ENCODE data around the gene PHACTR3.
A peak's percentile ranks its signal among the peaks of the same experiment; 100 is the strongest.

The PHACTR3 gene

DNA sequence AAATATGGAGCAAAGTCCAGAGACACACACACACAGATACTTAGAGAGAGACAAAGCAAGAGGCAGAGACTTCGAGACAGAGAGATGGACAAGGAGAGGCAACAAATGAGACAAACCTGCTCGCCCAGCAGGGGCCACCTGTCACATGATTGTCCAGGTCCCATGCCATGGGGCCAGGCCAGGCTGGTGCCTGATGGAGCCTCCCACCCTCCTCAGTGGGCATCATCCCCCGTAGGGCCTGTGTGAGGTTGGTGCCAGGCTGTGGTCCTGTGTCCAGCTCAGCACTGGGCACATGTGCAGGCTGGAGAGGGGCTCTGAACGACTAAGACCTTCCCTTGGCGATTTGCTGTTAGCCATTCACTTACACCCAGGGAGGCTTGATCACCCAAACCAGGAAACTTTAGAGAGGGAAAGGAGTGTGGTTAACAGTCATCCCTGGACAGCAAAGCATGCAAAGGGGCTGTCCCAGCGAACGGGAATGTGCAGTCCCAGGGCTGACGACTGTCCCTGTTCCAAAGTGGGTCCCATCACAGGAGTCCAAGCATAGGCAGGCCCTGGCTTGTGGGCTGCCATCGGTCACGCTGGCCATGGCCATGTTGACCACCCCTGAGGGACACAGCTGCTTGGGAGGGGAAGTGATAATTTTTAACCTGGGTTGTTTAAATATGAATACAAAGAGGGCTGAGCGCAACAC lies 38.4 kb upstream of the PHACTR3 start:
- Histone ChIP-seq H3K36me3 (ENCODE audit: control insufficient read depth, insufficient read depth, low read length) (no peaks in the 10 kb centered on the region), H3K4me3 (ENCODE audit: insufficient read depth, low read depth, low read length) (no peak overlapping the region), H3K27me3 (ENCODE audit: control insufficient read depth, insufficient read depth, low read length, poor library complexity, severe bottlenecking) (peaks cover 24% of the 10 kb centered on the region), H3K4me1 (ENCODE audit: control insufficient read depth, insufficient read depth, low read length) (no peaks in the 10 kb centered on the region), H3K9me3 (ENCODE audit: control insufficient read depth, low read length) (no peaks in the 10 kb centered on the region), H3K27ac (ENCODE audit: insufficient read depth, low read depth, low read length, poor library complexity, severe bottlenecking) (no peak overlapping the region)
- 80 to 84% methylated on average over 11 of the region's 11 CpGs for WGBS, 2 experiments

DNA sequence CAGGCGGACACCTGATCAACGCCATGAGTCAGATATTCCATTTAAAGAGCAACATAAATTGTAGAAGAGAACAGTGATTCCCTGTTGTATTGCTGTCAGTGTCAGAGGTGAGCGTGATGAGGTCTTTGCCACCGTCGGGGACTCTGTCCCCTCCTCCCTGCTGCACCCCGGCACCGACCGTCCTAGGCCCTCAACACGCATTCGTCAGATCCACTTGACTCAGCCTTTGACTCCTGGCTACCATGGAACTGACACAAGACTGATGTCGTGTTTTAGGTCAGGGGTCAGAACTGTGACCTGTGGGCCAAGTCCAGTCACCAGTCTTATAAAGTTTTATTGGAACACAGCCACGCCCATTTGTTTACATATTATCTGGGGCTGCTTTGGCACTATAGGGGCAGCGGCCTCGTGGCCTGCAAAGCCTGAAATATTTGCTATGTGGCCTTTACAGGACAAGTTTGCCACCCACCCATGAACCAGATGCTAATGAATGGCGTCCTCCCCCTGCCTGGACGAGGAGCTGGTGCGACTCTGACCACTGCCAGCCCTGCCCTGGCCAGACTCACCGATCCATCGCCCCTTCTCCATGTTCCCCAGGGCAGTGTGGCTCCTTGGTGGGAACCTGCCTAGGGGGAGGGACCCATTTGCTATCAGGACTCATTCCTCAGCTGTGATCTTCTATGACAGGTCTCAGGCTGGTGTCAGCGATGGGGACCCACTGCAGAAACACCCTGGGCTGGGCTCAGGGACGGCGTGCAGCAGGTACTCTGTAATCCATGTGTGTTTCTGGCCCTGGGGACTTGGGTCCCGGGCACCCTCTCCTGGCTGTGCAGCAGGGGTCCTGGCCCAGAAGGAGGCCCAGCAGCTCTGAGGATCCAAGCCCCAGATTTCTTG lies 37.5 kb upstream of the PHACTR3 start:
- Histone ChIP-seq H3K9me3 (ENCODE audit: control insufficient read depth, low read length) (no peaks in the 10 kb centered on the region), H3K27me3 (ENCODE audit: control insufficient read depth, insufficient read depth, low read length, poor library complexity, severe bottlenecking) (peaks cover 21% of the 10 kb centered on the region), H3K36me3 (ENCODE audit: control insufficient read depth, insufficient read depth, low read length) (no peaks in the 10 kb centered on the region), H3K27ac (ENCODE audit: insufficient read depth, low read depth, low read length, poor library complexity, severe bottlenecking) (no peak overlapping the region), H3K4me3 (ENCODE audit: insufficient read depth, low read depth, low read length) (no peak overlapping the region), H3K4me1 (ENCODE audit: control insufficient read depth, insufficient read depth, low read length) (no peaks in the 10 kb centered on the region)
- WGBS, 2 experiments: 89 to 90% methylated on average over 23 of the region's 23 CpGs

DNA sequence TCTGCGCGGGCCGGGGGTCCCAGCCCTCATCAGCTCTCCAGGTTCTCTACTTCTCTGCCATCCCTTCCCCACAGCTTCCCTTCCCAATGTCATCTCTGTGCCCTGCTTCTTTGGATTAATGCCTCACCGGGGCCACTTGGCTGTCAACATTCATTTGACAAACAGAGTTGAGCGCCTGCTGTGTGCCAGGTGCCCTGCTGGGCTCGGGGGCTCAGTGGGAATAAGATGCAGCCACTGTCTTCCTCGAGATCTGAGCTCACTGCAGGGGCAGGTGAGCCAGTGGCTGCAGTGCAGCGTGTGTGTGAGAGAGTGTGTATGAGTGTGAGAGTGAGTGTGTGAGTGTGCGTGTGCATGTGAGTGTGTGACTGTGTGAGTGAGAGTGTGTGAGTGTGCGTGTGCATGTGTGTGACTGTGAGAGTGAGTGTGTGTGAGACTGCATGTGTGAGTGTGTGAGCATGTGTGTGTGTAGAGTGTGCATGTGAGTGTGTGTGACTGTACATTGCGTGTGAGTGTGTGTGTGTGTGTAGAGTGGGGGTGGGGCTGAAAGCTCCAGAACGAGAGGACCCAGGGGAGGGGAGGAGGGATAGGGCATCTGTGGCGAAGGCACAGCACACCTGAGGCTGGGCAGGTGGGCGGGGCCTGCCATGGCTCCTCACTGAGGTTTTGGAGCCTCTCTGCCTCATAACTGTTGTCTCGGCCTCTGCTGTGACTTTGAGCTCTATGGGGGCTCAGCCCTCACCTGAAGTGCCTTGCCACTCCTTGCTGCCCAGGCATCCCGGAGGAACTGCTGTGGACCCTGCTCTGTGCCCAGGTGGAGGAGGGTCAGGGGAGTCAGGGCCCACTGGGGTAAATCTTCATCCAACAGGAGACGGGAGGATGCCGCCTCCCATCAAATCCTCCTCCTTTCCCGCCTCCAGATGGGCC lies 36.5 kb upstream of the PHACTR3 start:
- no peak overlapping the region for H3K4me3 ChIP-seq (ENCODE audit: insufficient read depth, low read depth, low read length)
- H3K9me3 ChIP-seq (ENCODE audit: control insufficient read depth, low read length): no peaks in the 10 kb centered on the region
- H3K27me3 ChIP-seq (ENCODE audit: control insufficient read depth, insufficient read depth, low read length, poor library complexity, severe bottlenecking): peaks cover 30% of the 10 kb centered on the region
- no peaks in the 10 kb centered on the region for H3K36me3 ChIP-seq (ENCODE audit: control insufficient read depth, insufficient read depth, low read length)
- no peaks in the 10 kb centered on the region for H3K4me1 ChIP-seq (ENCODE audit: control insufficient read depth, insufficient read depth, low read length)
- no peak overlapping the region for H3K27ac ChIP-seq (ENCODE audit: insufficient read depth, low read depth, low read length, poor library complexity, severe bottlenecking)
- 80% methylated on average over 19 of the region's 19 CpGs for WGBS, 2 experiments

DNA sequence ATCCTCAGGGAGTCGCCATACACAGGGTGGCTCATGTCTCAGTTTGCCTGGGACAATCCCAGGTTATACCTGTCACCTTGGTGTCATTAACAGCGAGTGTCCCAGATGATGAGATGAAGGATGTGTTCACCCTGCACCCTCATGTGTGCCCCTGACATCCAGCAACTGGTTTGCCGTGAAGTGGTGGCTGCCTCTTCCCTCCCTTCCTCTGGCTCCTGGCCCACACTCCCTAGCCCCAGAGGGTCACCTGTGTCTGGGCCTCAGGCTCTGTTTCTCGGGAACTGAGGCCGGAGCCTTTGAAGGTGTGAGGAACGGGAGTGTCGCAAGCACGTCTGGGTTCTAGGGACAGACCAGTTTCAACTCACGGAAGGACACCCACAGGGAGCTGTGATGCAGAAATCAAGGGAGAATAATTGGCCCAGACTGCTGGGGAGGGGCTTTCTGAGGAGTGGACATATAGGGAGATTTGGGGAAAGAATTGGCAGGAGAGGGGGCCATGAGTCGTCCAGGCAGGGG lies 35.8 kb upstream of the PHACTR3 start:
- no peak overlapping the region for H3K4me3 ChIP-seq (ENCODE audit: insufficient read depth, low read depth, low read length)
- no peak overlapping the region for H3K27ac ChIP-seq (ENCODE audit: insufficient read depth, low read depth, low read length, poor library complexity, severe bottlenecking)
- H3K4me1 ChIP-seq (ENCODE audit: control insufficient read depth, insufficient read depth, low read length): no peaks in the 10 kb centered on the region
- H3K27me3 ChIP-seq (ENCODE audit: control insufficient read depth, insufficient read depth, low read length, poor library complexity, severe bottlenecking): peaks cover 34% of the 10 kb centered on the region
- WGBS, 2 experiments: 77% methylated on average over 10 of the region's 10 CpGs
- H3K36me3 ChIP-seq (ENCODE audit: control insufficient read depth, insufficient read depth, low read length): no peaks in the 10 kb centered on the region
- no peaks in the 10 kb centered on the region for H3K9me3 ChIP-seq (ENCODE audit: control insufficient read depth, low read length)

DNA sequence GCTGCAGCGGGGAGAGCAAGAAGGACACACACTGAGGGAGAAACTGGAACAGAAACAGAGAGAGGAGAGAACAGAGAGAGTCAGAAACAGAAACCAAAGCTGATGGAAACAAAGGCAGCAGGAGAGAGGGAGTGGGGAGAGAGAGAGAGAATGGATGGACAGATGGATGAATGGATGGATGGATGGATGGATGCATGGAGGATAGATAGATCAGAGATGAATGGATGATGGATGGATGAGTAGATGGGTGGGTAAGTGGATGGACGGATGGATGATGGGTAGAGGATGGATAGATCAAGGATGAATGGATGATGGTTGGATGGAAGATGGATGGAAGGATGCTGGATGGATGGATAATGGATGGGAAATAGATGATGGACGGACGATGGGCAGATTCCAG lies 35.0 kb upstream of the PHACTR3 start:
- no peaks in the 10 kb centered on the region for H3K4me1 ChIP-seq (ENCODE audit: control insufficient read depth, insufficient read depth, low read length)

DNA sequence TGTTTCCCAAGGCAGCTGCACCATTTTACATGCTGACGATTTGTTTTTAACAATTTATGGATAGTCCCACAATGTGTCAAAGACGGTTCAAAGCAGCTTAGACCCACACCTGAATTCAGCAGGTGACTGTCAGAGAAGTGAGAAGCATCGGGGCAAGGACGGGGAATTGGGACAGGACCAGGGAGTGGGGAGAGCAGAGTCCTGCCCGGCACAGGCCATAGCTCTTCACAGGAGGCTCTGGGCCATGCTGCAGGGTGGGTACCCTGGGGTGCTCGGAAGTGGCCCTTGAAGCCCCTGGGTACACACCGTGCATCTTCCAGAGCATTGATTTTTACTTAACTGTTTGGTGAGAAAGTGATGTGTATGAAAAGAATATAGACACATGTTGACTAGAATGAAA lies 33.2 kb upstream of the PHACTR3 start:
- H3K27me3 ChIP-seq (ENCODE audit: control insufficient read depth, insufficient read depth, low read length, poor library complexity, severe bottlenecking): peaks cover 57% of the 10 kb centered on the region
- no peak overlapping the region for H3K4me3 ChIP-seq (ENCODE audit: insufficient read depth, low read depth, low read length)
- 63 to 65% methylated on average over 7 of the region's 7 CpGs for WGBS, 2 experiments
- H3K4me1 ChIP-seq (ENCODE audit: control insufficient read depth, insufficient read depth, low read length): no peaks in the 10 kb centered on the region
- H3K9me3 ChIP-seq (ENCODE audit: control insufficient read depth, low read length): no peaks in the 10 kb centered on the region
- H3K27ac ChIP-seq (ENCODE audit: insufficient read depth, low read depth, low read length, poor library complexity, severe bottlenecking): no peak overlapping the region
- H3K36me3 ChIP-seq (ENCODE audit: control insufficient read depth, insufficient read depth, low read length): no peaks in the 10 kb centered on the region

More for the DNA sequence above, 35.0 kb upstream of the PHACTR3 start:
- 48 to 49% methylated on average over 4 of the region's 4 CpGs for WGBS, 2 experiments
- no peaks in the 10 kb centered on the region for H3K9me3 ChIP-seq (ENCODE audit: control insufficient read depth, low read length)
- no peak overlapping the region for H3K27ac ChIP-seq (ENCODE audit: insufficient read depth, low read depth, low read length, poor library complexity, severe bottlenecking)
- H3K4me3 ChIP-seq (ENCODE audit: insufficient read depth, low read depth, low read length): no peak overlapping the region
- no peaks in the 10 kb centered on the region for H3K36me3 ChIP-seq (ENCODE audit: control insufficient read depth, insufficient read depth, low read length)
- peaks cover 38% of the 10 kb centered on the region for H3K27me3 ChIP-seq (ENCODE audit: control insufficient read depth, insufficient read depth, low read length, poor library complexity, severe bottlenecking)

DNA sequence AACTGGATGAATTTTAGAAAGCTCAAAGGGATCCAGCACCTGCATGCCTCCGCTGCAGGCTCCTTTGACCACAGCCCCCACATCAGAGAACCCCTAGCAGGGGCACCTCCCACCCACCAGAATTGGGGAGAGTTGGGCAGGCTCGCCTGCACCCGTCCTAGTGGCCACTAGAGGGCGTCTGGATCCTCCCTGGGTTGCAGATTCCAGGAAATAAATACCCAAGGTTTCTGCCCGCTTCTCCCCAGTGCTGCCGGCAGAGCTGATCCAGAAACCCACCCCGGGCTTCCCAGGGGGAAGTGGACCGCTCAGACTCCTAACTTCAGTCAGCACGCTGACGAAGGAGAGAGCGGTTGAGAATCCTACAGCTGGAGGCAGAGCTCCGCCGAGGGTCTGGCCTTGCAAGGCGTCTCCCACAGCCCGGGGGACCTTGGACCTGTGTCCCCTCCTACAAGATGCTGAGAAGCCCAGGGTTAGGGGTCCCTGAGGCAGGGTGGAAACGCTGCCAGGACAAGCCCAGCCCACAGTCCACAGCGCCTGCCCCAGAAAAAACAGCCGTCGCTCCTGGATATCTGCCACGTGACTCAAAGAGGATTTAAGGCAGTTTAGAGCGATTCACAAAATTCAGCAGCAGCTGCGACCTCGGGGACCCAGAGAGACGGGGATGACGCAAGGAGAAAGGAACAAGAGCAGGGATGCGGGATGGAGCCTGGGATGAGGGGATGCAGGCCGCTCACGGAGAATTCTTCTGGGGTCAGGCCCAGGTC lies 32.6 kb upstream of the PHACTR3 start:
- Histone ChIP-seq H3K27me3 (ENCODE audit: control insufficient read depth, insufficient read depth, low read length, poor library complexity, severe bottlenecking) (peaks cover 63% of the 10 kb centered on the region), H3K9me3 (ENCODE audit: control insufficient read depth, low read length) (no peaks in the 10 kb centered on the region), H3K36me3 (ENCODE audit: control insufficient read depth, insufficient read depth, low read length) (no peaks in the 10 kb centered on the region), H3K4me3 (ENCODE audit: insufficient read depth, low read depth, low read length) (peak overlapping the region; percentile 18), H3K4me1 (ENCODE audit: control insufficient read depth, insufficient read depth, low read length) (no peaks in the 10 kb centered on the region), H3K27ac (ENCODE audit: insufficient read depth, low read depth, low read length, poor library complexity, severe bottlenecking) (no peak overlapping the region)
- WGBS, 2 experiments: 26 to 27% methylated on average over 28 of the region's 28 CpGs

DNA sequence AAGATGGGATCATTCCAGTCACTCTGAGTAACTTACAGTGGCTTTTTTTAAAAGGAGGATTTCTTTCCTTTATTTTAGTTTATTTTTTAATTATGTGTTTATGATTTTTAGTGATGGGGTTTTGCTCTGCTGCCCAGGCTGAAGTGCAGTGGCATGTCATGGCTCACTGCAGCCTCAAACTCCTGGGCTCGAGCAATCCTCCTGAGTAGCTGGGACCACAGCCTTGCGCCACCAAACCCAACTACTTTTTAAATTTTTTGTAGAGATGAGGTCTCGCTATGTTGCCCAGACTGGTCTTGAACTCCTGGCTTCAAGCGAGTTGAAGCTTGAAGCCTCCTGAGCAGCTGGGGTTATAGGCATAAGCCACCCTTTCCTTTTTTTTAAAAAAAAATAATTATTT lies 31.8 kb upstream of the PHACTR3 start:
- H3K9me3 ChIP-seq (ENCODE audit: control insufficient read depth, low read length): no peaks in the 10 kb centered on the region
- no peak overlapping the region for H3K4me3 ChIP-seq (ENCODE audit: insufficient read depth, low read depth, low read length)
- 91 to 96% methylated on average over 4 of the region's 4 CpGs for WGBS, 2 experiments
- no peaks in the 10 kb centered on the region for H3K36me3 ChIP-seq (ENCODE audit: control insufficient read depth, insufficient read depth, low read length)
- no peak overlapping the region for H3K27ac ChIP-seq (ENCODE audit: insufficient read depth, low read depth, low read length, poor library complexity, severe bottlenecking)
- H3K27me3 ChIP-seq (ENCODE audit: control insufficient read depth, insufficient read depth, low read length, poor library complexity, severe bottlenecking): peaks cover 71% of the 10 kb centered on the region
- H3K4me1 ChIP-seq (ENCODE audit: control insufficient read depth, insufficient read depth, low read length): no peaks in the 10 kb centered on the region

DNA sequence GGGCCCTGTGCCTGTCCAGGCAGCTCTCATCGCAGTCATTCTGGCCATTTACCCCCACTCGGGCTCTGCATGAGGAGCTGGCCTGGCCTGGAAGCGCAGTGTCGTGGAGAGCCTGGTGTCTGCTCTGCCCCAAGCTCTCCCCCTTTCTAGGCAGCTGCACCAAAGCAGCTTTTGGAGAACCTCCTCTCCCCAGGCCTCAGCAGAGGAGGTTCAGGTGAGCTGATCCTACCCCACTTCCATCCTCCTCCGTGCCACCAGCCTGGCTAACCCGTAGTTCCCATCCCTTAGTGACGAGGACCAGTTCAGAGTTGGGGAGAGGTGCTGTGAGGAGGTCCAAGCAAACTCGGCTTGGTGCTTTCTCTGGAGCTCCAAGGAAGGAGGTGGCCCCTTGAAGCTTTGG lies 30.5 kb upstream of the PHACTR3 start:
- Histone ChIP-seq H3K9me3 (ENCODE audit: control insufficient read depth, low read length) (no peaks in the 10 kb centered on the region), H3K4me3 (ENCODE audit: insufficient read depth, low read depth, low read length) (no peak overlapping the region), H3K4me1 (ENCODE audit: control insufficient read depth, insufficient read depth, low read length) (no peaks in the 10 kb centered on the region), H3K27me3 (ENCODE audit: control insufficient read depth, insufficient read depth, low read length, poor library complexity, severe bottlenecking) (peaks cover 84% of the 10 kb centered on the region), H3K27ac (ENCODE audit: insufficient read depth, low read depth, low read length, poor library complexity, severe bottlenecking) (no peak overlapping the region), H3K36me3 (ENCODE audit: control insufficient read depth, insufficient read depth, low read length) (no peaks in the 10 kb centered on the region)
- 83 to 84% methylated on average over 8 of the region's 8 CpGs for WGBS, 2 experiments

Data from ectodermal cell (in vitro differentiated cells).